H9 (cell line): ENCODE data around the gene PCNX2. TPM values are rescaled to one million over a fixed set of nuclear protein-coding genes. Genes with fewer than 3 reads are reported as not detected.
A peak's percentile ranks its signal among the peaks of the same experiment; 100 is the strongest.

Experiments used
- DNase-seq: peaks from one replicate; pipeline ENCODE4 v3.0.0-alpha.2; 2017
- H2AFZ ChIP-seq: one replicate; pipeline ENCODE4 v1.6.1; 2013; ENCODE audit warnings: mild to moderate bottlenecking, low read length, control low read depth, moderate library complexity
- H2AK5ac ChIP-seq: 2 replicates; pipeline ENCODE4 v1.6.1; 2013; ENCODE audit warnings: low read length, control low read depth, mixed read lengths; ENCODE audit not compliant: insufficient read length
- H2BK120ac ChIP-seq: one replicate; pipeline ENCODE4 v1.6.1; 2013; ENCODE audit warnings: low read depth, mild to moderate bottlenecking, low read length, control low read depth, inconsistent platforms; ENCODE audit not compliant: poor library complexity, severe bottlenecking
- H2BK12ac ChIP-seq: 2 replicates; pipeline ENCODE4 v1.6.1; 2013; ENCODE audit warnings: low read length, control low read depth, mixed read lengths, low read depth; ENCODE audit not compliant: insufficient read length
- H2BK15ac ChIP-seq: 2 replicates; pipeline ENCODE4 v1.6.1; 2013; ENCODE audit warnings: low read depth, low read length, control low read depth
- H2BK20ac ChIP-seq: one replicate; pipeline ENCODE4 v1.6.1; 2013; ENCODE audit warnings: low read depth, mild to moderate bottlenecking, low read length, control low read depth, inconsistent platforms; ENCODE audit not compliant: poor library complexity, severe bottlenecking
- H2BK5ac ChIP-seq: 2 replicates; pipeline ENCODE4 v1.6.1; 2013; ENCODE audit warnings: low read length, control low read depth, mixed read lengths; ENCODE audit not compliant: insufficient read length
- H3K14ac ChIP-seq: 2 replicates; pipeline ENCODE4 v1.6.1; 2013; ENCODE audit warnings: low read length, control low read depth; ENCODE audit not compliant: insufficient read depth
- H3K18ac ChIP-seq: 2 replicates; pipeline ENCODE4 v1.6.1; 2013; ENCODE audit warnings: low read depth, mild to moderate bottlenecking, mixed read lengths, low read length, control low read depth; ENCODE audit not compliant: insufficient read length
- H3K23ac ChIP-seq: 2 replicates; pipeline ENCODE4 v1.6.1; 2013; ENCODE audit warnings: low read length, control low read depth, mixed read lengths, low read depth; ENCODE audit not compliant: insufficient read length
- H3K23me2 ChIP-seq: 2 replicates; pipeline ENCODE4 v1.6.1; 2013; ENCODE audit warnings: low read depth, mild to moderate bottlenecking, mixed read lengths, low read length, control low read depth; ENCODE audit not compliant: insufficient read length, poor library complexity, severe bottlenecking
- H3K27ac ChIP-seq: 2 replicates; pipeline ENCODE4 v1.5.1; 2013; ENCODE audit warnings: low read length, control low read depth, mixed read lengths, low read depth; ENCODE audit not compliant: insufficient read length
- H3K27me3 ChIP-seq: 2 replicates; pipeline ENCODE4 v1.6.1; 2013; ENCODE audit warnings: low read length, control low read depth, inconsistent platforms; ENCODE audit not compliant: insufficient read depth
- H3K4ac ChIP-seq: 2 replicates; pipeline ENCODE4 v1.6.1; 2013; ENCODE audit warnings: low read depth, mild to moderate bottlenecking, control low read depth, inconsistent platforms, low read length, moderate library complexity
- H3K4me1 ChIP-seq: 2 replicates; pipeline ENCODE4 v1.6.1; 2013; ENCODE audit warnings: low read length, control low read depth, inconsistent platforms; ENCODE audit not compliant: insufficient read depth
- H3K4me2 ChIP-seq: 2 replicates; pipeline ENCODE4 v1.6.1; 2013; ENCODE audit warnings: low read length, control low read depth, mixed read lengths; ENCODE audit not compliant: insufficient read length, insufficient read depth
- H3K56ac ChIP-seq: 2 replicates; pipeline ENCODE4 v1.6.1; 2013; ENCODE audit warnings: low read depth, mild to moderate bottlenecking, mixed read lengths, low read length, control low read depth; ENCODE audit not compliant: insufficient read length
- H3K79me1 ChIP-seq: 2 replicates; pipeline ENCODE4 v1.6.1; 2013; ENCODE audit warnings: low read depth, mild to moderate bottlenecking, moderate library complexity, low read length, control low read depth, inconsistent platforms; ENCODE audit not compliant: insufficient read depth, poor library complexity, severe bottlenecking
- H3K79me2 ChIP-seq: 2 replicates; pipeline ENCODE4 v1.6.1; 2013; ENCODE audit warnings: low read length, control low read depth, inconsistent platforms; ENCODE audit not compliant: insufficient read depth
- H3K9ac ChIP-seq: 2 replicates; pipeline ENCODE4 v1.6.1; 2013; ENCODE audit warnings: low read length, control low read depth, mixed read lengths; ENCODE audit not compliant: insufficient read length; ENCODE audit errors: extremely low read depth
- H3K9me3 ChIP-seq: one replicate; pipeline ENCODE4 v1.6.1; 2013; ENCODE audit warnings: low read depth, low read length, inconsistent platforms; ENCODE audit not compliant: control insufficient read depth
- H3T11ph ChIP-seq: one replicate; pipeline ENCODE4 v1.6.1; 2013; ENCODE audit warnings: mild to moderate bottlenecking, low read length, control low read depth, inconsistent platforms
- H4K20me1 ChIP-seq: one replicate; pipeline ENCODE4 v1.6.1; 2013; ENCODE audit not compliant: control insufficient read depth, insufficient read length, insufficient read depth
- H4K5ac ChIP-seq: 2 replicates; pipeline ENCODE4 v1.6.1; 2013; ENCODE audit warnings: low read depth, mild to moderate bottlenecking, mixed read lengths, low read length, control low read depth; ENCODE audit not compliant: insufficient read length
- H4K8ac ChIP-seq: replicated peaks from 2 replicates; pipeline ENCODE4 v1.6.1; 2013; ENCODE audit warnings: low read length, control low read depth, mixed read lengths, low read depth; ENCODE audit not compliant: insufficient read length
- H4K91ac ChIP-seq: 2 replicates; pipeline ENCODE4 v1.6.1; 2013; ENCODE audit warnings: low read depth, mild to moderate bottlenecking, moderate library complexity, mixed read lengths, low read length, control low read depth; ENCODE audit not compliant: insufficient read length
- H3K27ac Mint-ChIP-seq, 3 experiments: 2 replicates in 2 of 3; 3 replicates in 1 of 3; pipeline ENCODE4 v1.8.0; 2020 to 2021; ENCODE audit warnings: mixed read lengths in 3 of 3, mild to moderate bottlenecking in 1 of 3, moderate library complexity in 1 of 3
- H3K27me3 Mint-ChIP-seq: 2 replicates; pipeline ENCODE4 v1.8.0; 2021; ENCODE audit warnings: low read depth, mild to moderate bottlenecking, moderate library complexity, mixed read lengths
- H3K36me3 Mint-ChIP-seq, 3 experiments: 2 replicates in 2 of 3; 3 replicates in 1 of 3; pipeline ENCODE4 v1.8.0; 2020 to 2021; ENCODE audit warnings: low read depth in 3 of 3, mixed read lengths in 3 of 3; ENCODE audit not compliant: insufficient read depth in 1 of 3
- H3K4me1 Mint-ChIP-seq, 2 experiments: 2 replicates each; pipeline ENCODE4 v1.8.0; 2020; ENCODE audit warnings: mixed read lengths in 2 of 2
- H3K4me3 Mint-ChIP-seq, 2 experiments: 2 replicates in 1 of 2; 3 replicates in 1 of 2; pipeline ENCODE4 v1.8.0; 2020 to 2021; ENCODE audit warnings: mild to moderate bottlenecking in 2 of 2, mixed read lengths in 2 of 2, moderate library complexity in 1 of 2
- H3K9me3 Mint-ChIP-seq, 2 experiments: 2 replicates in 1 of 2; 3 replicates in 1 of 2; pipeline ENCODE4 v1.8.0; 2020; ENCODE audit warnings: mild to moderate bottlenecking in 2 of 2, mixed read lengths in 2 of 2, moderate library complexity in 1 of 2
- WGBS: extraction: QIAGEN DNeasy Blood & Tissue Kit; methylation state at CpG from one replicate; pipeline ENCODE4 v1.1.7; 2013; ENCODE audit warnings: missing lambda C conversion rate, low lambda C conversion rate, mixed read lengths; ENCODE audit not compliant: insufficient read length; ENCODE audit errors: extremely low coverage; 5-methylcytosine and 5-hydroxymethylcytosine counted together
- total RNA-seq: library from RNA; stranded (reverse); gene quantifications from 2 replicates; pipeline ENCODE4 v1.2.1, GENCODE V29; 2021
- TF ChIP-seq, protein P1 (sequence below): fragments of 200-600 bp; sonication (generic); conservative IDR thresholded peaks from 3 replicates; pipeline ENCODE4 v1.8.0; 2021; ENCODE audit warnings: antibody characterized with exemption, mild to moderate bottlenecking

PCNX2 gene
- total RNA-seq, 1 experiment from 2014 or later: 45.1 TPM

DNA sequence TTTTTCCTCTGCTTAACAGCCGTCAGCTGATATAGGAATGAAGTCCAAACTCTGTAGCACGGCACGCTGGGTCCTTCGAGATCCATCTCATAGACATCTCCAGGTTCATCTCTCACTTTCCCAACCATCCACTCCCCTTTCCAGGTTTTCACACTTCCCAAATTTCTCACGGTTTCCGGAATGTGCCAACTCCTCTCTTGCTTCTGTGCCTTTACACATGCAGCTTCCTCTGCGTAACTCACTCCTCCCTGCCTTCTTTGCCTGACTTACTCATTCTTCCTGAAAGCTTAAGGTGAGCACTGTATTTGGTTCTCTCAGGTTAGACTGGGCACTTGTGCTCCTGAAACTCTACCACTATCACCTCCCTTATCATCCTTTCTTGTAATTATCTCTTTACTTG, 168.4 kb downstream of the PCNX2 start:
- Histone ChIP-seq H3K27me3 (no peaks in the 10 kb centered on the region), H3K27ac (no peak overlapping the region), H4K20me1 (no peaks in the 10 kb centered on the region), H2BK12ac (no peak overlapping the region), H4K5ac (no peak overlapping the region), H3K56ac (no peak overlapping the region), H3K9ac (no peak overlapping the region), H3K14ac (no peak overlapping the region), H2BK15ac (no peak overlapping the region), H3K4me1 (no peaks in the 10 kb centered on the region), H3K23me2 (no peaks in the 10 kb centered on the region), H4K8ac (no peak overlapping the region), H2BK5ac (no peak overlapping the region), H3K4me2 (no peak overlapping the region), H3K23ac (no peak overlapping the region), H3K79me2 (no peaks in the 10 kb centered on the region), H3T11ph (no peak overlapping the region), H3K4ac (no peak overlapping the region), H3K79me1 (no peaks in the 10 kb centered on the region), H2BK20ac (no peak overlapping the region), H3K9me3 (no peaks in the 10 kb centered on the region), H2AFZ (no peak overlapping the region), H2BK120ac (no peak overlapping the region), H2AK5ac (no peak overlapping the region), H3K18ac (no peak overlapping the region), H4K91ac (no peak overlapping the region)
- no peaks in the 10 kb centered on the region for H3K4me1 Mint-ChIP-seq
- TF ChIP-seq, protein P1, sequence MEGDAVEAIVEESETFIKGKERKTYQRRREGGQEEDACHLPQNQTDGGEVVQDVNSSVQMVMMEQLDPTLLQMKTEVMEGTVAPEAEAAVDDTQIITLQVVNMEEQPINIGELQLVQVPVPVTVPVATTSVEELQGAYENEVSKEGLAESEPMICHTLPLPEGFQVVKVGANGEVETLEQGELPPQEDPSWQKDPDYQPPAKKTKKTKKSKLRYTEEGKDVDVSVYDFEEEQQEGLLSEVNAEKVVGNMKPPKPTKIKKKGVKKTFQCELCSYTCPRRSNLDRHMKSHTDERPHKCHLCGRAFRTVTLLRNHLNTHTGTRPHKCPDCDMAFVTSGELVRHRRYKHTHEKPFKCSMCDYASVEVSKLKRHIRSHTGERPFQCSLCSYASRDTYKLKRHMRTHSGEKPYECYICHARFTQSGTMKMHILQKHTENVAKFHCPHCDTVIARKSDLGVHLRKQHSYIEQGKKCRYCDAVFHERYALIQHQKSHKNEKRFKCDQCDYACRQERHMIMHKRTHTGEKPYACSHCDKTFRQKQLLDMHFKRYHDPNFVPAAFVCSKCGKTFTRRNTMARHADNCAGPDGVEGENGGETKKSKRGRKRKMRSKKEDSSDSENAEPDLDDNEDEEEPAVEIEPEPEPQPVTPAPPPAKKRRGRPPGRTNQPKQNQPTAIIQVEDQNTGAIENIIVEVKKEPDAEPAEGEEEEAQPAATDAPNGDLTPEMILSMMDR: no peak
- H3K27ac Mint-ChIP-seq: peak overlapping the region in 2 of 3 experiments; percentile 1 to 73; a peak in 3 of 7 replicates
- peaks cover 50 to 67% (median 51%) of the 10 kb centered on the region in 3 experiments for H3K36me3 Mint-ChIP-seq
- no CpG with 5 or more reads among the region's 7 CpGs for WGBS
- H3K9me3 Mint-ChIP-seq: no peaks in the 10 kb centered on the region; a peak in 1 of 5 replicates
- no peaks in the 10 kb centered on the region for H3K27me3 Mint-ChIP-seq
- DNase-seq: no peak
- no peak overlapping the region for H3K4me3 Mint-ChIP-seq
